Islet of Langerhans (tissue), 1 donor: ENCODE results near the gene CDK15.
"Not testable (repeated sequence)": the region's sequence is repeated elsewhere in the genome, so short reads cannot be mapped to it uniquely, and the experiment has no call there.

ENCODE experiments used
- FAIRE-seq: peaks from one replicate; lab custom pipeline; 2011; peaks lifted over from hg19 to GRCh38; lab: Jason Lieb, UNC

The CDK15 gene

DNA sequence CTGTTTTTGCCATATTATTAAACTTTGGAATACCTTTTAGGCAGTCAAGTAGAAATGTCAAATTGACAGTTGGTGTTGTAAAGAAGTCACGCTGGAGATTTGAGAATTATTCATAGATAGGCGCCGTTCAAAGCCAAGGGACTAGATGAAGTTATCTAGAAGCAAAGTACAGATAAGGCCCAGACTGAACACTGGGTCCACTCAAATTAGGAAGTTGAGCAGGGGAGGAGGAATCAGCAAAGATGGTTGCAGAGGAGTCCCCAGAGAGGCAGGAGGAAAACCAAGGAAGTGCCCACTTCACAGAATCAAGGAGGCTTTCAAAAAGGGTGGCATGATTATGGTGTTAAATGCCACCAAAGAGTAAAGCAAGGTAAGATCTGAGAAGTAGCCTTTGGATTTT lies 16.0 kb upstream of the CDK15 start:
- FAIRE-seq, result no peak

DNA sequence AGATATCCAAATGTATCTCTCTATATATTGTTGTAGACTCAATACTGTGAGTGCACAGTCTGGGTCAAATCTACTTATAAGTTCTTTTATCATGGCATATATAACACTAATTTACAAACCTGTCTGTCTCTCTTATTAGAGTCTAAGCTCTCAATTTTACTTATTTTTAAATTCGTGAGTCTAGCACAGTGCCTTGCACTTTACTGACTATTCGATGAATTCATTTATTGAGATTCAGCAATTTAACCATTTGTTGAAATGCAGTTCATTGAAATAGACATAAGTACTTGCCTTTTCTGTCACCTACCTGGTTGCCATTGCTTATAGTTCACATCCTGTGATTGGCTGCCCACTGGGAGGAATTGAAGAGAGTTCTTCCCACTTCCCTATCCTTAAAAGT lies 15.3 kb upstream of the CDK15 start:
- no peak for FAIRE-seq

DNA sequence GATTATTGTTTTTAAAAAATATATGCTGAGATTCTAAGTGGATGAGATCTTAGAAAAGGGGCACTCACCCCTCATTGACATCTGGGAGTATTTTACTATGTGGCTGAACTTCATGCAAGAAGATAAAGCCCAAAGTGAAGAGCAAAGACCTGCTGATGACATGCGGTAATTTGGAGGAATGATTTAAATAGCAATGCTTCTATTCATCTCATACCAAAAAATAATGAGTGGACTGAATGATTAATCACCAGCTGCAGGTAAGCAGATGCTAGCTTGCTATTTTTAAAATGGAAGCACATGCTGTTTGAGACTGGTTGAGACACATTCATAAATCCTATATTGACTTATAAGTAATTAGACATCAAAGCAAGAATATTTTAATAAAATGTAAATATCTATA lies 12.7 kb upstream of the CDK15 start:
- no peak for FAIRE-seq

DNA sequence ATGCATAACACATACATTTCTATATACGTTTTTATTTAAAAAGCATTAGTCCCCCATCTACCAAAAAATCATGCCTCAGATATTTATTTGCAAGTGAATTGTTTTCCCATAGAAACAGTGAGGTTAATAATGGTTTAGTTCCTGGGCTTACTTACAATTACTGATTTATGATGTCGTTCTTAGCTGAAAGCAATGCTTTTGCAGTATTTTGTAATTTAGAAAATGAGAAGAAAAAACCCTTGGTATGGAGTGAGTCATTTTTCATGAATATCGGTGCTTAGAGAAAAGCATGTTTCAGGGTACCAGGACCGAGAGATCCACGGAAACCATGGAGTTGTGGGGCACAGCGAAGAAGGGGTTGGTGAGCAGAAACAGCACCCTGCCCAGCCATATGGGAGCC lies 12.0 kb upstream of the CDK15 start:
- no peak for FAIRE-seq

DNA sequence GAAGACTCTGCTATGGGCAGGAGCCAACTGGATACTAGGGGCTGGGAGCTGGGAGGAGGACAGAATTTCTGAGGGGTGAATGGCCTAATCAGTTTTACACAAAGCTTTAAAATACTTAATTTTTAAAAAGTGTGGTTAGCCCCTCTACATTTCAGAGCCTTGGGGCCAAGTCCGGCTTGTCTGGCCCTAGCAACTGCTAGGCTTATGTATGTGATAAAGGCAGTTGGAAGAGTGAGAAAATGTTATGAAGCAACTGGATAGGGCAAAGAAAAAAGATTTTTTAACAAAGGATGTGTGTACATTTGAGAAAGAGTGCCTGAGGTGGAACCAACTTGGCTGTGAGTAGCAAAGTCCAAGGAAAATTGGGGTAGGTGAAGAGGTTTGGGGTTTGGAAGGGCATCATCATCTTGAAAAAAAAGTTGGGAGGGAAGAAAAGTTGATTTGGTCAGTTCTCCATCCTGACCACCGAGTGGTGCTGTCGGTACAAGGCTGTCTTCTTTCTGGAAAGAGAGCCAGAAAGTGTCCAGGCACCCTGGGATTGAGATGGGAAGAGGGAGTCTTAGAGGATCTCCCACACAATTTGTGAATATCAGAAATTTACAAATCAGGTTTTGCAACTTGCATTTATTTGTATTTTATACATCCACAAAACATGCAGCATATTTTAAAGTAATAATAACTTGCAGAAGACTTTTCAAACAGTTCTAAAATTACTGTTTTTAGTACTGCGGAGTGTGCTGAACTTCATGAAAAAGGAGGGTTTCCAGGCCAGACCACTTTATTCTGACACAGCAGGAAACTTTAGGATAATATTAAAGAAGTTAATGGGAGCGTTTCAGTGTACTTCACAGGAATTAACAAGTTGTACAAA lies 10.5 kb upstream of the CDK15 start:
- FAIRE-seq, result peak; percentile 94

DNA sequence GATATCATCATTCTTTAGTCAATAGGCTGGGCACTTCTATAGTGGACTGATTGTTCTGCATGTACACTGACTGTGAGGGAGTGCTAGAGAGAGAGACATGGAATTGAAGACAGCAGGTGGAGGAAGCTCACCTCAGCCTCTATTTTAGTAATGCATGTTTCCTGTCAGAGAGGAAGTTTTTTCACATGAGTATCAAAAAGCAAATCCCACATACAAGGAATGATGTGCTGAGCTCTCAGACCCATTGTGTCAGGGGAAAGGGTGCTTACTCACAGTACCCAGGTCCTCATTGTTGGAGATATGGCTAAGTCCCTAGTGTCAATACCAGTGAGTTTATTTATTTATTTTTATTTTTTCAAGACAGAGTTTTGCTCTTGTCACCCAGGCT lies 9.9 kb upstream of the CDK15 start:
- FAIRE-seq, result no peak

DNA sequence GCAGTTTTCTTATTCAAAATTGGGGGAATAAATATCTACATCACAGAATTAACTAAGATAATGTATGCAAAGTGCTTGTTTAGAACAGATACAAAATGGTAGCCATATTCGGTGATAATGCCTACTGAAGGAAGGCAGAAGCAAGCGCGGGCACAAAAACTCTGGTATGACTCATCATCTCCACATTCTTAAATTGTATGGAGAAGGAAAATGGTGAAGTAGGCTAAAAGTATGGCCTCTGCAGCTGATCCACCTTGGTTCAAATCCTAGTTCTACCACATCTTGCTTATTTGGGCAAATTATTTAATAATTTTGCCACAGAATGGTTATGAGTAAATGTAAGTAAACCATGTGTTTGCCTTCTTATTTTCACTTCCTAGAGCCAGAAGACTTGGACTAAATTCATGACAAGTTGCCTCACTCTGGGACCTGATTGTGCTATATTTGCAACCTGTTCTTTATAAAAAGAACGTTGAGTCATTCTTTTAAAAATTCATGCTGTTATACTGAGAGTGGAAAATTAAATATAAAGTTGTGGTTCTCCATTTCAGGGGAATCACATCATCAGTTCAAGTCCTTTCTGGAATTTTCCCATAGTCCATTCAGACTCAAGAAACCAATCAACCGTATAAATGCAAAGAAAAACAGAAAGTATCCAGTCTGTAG lies 9.0 kb upstream of the CDK15 start:
- no peak for FAIRE-seq

DNA sequence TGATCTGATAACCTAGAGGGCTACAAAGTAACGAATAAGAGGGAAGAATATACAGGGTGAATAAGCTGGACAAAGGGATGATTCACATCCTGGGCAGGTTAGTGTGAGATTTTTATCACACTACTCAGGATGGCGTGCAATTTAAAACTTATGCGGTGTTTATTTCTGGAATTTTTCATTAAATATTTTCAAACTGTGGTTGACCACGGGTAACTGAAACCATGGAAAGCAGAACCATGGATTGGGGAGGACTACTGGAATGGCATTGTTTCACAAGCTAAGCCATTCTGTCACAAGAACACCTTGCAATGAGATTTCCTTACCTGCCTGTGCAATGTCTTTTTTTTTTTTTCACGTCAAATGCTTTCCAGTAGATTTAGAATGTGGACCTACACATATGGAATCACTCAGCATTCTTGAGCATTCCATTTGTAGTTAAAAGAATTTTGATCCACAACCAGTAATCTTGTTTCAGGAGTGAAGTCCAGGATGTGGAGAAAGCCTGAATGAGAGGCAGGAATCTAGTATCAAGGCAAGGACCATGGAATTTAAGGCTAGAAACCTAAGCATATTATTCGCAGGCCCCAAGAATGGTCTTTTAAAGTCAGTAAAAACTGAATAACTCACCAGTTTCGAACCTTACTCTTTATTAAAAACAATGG lies 8.0 kb upstream of the CDK15 start:
- no peak for FAIRE-seq

DNA sequence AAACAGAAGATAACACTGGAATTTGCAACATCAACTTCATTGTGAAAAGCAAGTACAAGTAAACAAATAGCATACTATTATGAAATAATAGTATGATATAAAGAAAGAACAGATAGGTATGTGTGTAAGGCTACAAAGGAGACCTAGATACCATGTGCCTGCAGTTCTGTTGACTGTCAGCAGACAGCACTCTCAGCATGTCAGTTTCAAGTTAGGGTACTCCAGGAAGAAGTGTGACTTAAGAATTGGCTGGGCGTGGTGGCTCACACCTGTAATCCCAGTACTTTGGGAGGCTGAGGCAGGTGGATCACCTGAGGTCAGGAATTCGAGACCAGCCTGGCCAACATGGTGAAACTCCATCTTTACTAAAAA lies 7.4 kb upstream of the CDK15 start:
- FAIRE-seq, result not testable (repeated sequence)

DNA sequence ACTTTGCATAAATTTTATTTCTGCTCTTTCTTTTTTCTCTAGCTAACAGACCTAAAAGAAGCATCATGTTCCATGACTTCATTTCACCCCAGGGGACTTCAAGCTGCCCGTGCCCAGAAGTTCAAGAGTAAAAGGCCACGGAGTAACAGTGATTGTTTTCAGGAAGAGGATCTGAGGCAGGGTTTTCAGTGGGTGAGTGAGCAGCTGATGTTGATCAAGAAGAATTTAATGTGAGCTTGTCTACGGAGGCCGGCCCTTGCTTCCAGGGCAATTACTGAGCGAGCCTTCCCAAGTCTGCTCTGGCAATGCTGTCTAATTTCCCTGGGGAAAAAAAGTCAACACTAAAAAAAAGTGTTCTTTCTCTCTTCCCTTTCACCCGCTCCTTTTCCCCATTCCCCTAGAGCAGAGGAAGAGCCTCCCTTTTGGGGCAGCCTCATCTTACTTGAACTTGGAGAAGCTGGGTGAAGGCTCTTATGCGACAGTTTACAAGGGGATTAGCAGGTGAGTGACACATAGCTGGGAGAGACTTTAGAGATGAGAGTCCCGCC lies 1.2 kb downstream of the CDK15 start:
- no peak for FAIRE-seq

DNA sequence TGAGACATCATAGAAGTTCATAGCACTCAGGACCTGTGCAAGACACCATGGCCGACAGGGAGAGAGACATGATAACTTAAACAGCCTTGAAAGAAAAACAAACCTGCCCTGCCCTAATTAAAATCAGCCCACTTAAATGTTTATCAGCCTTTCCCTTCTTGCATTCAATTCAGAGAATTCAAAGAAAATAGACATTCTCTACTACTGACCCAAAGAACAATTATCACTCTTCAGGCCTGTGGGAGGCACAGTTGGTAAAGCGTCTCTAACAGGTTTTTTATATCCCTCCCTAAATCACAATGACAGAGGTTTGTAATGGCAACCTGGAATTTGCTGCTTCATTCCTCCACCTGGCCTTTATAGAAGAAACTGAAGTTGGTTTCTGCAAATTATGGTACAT lies 1.7 kb downstream of the CDK15 start:
- FAIRE-seq, result no peak

DNA sequence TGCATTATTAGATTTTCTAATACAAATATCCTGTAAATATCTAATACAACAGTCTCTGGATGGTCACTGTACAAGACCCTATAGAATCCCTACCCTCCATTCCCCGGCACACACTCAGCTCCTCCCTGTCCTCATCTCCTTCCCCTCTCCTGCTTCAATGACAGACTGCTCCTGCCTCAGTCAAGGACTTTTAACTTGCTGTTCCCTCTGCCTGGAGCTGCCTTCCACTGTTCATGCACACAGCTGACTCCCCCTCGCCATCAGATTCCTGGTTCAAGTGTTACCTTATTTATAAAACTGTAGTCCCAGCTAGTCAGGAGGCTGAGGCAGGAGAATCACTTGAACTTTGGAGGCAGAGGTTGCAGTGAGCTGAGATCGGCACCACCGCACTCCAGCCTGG lies 3.3 kb downstream of the CDK15 start:
- no peak for FAIRE-seq

DNA sequence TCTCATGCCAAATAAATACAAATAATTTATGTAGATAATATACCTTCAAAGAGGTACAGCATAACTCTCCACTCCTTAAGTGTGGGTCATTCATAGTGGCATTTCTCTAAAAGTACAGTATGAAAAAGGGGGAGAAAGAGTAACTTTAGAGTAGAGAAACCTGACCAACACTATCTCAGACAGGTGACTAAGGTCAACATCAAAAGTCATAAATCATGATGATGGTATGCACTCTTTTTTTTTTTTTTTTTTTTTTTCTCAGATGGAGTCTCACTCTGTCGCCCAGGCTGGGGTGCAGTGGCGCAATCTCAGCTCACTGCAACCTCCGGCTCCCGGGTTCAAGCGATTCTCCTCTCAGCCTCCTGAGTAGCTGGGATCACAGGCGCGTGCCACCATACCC lies 4.3 kb downstream of the CDK15 start:
- not testable (repeated sequence) for FAIRE-seq

DNA sequence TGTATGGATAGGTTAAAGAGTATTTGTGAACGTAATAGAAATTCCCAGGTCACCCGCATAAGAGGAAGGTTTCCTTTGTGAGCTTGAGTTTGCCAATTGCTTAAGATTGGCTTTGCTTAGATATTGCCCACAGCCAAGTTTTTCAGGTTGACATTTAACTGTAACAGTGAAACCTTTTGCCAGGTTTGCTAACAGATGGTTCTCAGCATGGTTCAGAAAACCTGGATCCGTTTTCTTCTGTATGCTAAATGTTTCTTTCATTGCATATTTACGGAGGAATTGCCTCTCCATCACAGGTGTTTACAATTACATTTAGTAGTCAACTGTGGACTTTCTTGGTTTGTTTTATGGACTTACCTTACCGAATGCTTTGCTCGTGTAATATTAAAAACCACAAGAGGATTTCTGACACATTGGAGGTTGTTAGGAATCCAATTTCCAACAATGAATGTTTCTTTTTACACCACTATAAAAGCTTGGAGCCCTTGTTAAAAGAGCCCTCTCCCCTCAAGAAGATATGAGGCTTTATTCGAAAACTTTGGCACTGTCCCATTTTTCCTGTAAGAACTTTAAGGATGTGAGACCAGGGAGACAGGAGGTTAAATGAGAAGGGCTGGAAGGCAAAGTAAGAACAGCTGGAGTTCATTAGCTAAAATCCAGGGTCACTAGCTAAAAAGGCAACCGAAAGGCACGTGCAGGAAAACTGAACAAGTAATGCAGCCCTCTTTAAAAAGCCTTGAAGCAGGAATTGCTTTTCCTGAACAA lies 7.8 kb downstream of the CDK15 start:
- no peak for FAIRE-seq

DNA sequence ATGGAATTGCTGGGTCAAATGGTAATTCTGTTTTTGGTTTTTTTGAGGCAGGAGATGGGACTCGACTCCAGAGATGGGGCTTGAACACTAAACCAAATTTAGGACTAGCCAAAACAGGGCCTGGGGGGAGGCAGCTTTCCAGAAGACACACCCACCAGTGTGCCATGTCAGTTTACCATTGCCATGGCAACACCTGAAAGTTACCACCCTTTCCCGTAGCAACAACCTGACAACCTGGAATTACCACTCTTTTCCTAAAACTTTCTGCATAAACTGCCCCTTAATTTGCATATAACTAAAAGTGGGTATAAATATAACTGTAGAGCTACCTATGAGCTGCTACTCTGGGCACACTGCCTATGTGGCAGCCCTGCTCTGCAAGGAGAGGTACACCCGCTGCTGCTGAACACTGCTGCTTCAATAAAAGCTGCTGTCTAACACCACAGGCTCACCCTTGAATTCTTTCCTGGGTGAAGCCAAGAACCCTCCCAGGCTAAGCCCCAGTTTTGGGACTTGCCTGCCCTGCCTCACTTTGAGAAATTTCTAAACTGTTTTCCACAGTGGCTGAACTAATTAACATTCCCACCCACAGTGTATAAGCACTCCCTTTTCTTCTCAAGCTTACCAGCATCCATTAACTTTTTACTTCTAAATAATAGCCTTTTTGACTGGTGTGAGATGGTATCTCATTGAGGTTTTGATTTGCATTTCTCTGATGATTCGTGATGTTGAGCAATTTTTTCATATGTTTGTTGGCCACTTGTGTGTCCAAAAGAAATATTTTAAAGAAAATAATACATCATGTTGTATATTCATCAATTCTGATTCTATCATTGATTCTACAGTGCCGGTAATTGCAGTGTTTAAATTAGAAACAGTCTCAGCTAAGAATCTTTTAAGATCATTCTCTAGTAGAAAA lies 10.6 kb downstream of the CDK15 start:
- no peak for FAIRE-seq

DNA sequence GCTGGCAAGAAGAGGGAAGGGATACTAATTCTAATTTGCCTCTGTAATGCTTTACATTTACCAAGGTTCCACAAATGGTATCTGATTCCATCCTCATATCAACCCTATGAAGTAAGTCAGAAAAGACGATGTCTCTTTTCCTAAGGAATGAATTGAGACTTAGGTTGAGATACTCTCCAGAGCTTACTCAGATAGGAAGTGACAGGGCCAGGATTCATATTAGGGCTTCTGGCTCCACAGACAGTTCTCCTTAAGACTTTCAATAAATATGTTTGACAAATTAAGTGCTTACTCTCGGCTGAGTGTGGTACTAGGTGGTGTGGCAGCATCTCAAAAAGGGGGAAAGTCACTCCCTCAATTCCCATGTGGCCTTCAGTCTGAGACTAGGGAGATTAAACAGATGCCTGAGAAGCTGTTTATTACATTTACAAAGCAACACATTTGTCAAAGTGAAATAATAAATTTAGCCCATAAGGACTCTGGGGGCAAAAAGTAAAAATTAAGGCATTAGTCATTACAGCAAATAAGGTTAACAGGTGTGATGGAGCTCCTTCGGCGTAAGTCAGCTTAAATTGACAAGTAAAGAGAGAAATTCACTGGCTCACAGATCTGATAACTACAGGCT lies 14.2 kb downstream of the CDK15 start:
- FAIRE-seq, result no peak

DNA sequence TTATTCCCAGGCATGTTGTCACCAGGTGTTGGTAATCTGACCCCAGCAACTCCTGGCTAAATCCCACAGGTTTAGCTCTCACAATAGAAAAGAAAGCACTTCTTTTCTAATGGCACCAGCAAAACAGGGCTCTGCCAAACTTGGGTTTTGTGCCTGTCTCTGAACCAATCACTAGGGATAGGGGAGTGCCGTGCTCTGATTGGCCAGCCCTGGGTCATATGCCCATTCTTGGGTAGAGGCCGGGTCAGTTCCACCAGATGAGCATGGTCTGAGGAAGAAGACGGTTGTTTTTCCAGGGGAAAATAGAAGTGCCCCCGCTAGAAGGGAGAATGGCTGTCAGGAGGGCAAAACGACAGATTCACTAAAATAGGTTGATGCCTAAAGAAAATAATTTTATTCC lies 14.7 kb downstream of the CDK15 start:
- FAIRE-seq, result no peak

DNA sequence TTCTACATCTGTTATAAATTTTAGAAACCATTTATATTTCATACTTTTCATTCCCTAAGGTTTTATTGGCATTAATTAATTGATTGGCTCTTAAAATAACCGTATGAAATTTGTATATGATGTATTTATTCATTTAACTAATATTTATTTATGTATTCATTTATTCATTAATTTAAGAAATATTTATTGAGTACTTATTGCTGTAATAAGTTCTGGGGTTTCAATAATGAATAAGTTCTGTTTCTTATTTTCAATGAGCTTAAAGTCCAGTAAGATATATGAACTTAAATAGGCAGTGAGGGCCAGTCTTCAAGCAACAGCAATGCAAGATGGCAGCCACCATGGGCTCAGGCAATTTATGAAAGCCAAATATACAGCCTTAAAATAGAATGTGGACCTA lies 17.9 kb downstream of the CDK15 start:
- FAIRE-seq, result no peak

DNA sequence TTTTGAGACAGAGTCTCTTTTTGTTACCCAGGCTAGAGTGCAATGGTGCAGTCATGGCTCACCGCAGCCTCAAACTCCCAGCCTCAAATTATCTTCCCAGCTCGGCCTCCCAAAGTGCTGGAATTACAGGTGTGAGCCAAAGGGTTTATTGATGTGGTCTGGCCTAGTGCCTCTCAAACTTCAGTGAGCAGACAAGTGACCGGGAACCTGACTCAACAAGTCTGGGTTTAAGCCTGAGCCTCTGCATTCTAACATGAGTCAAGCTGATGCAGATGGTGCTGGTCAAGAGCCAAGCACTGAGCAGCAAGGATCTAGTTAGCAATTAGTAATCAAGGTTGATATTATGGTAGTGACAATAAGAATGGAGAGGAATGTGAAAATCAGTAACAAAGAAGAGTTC lies 21.3 kb downstream of the CDK15 start:
- no peak for FAIRE-seq

DNA sequence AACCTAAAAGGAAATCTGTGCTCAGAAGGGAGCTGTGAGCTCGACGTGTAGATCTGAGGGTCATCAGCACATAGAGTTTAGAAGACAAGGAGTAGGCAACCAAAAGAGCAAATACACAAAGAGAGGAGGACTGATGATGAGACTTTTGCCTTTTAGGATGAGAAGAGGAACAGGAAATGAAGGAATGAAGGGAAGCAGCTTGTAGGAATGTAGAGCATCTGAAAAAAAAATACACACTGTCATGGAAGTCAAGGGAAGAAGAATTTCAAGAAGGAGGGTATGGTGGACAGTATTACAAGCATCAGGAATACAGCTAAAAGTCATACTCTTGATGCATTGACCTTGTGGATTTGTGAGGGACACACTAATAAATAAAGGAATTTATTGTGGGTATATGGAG lies 21.9 kb downstream of the CDK15 start:
- no peak for FAIRE-seq

DNA sequence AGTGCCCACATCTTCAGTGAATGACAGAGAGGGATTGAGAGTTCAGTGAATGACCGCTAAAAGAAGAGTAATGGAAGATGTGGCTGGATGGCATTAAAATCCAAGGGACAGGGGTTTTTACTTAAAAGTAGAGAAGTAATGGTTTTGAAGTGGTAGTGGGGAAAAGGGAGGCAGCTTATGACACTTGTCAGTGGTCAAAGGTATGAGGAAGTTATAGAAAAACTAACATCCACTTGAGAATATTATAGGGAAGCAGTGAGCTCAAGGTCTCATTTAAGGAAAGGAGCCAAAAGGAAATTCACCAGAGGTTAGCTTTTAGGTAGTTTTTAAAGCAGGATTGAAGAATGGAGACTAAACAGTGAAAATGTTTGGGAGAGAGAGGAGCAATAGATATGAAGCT lies 24.3 kb downstream of the CDK15 start:
- no peak for FAIRE-seq
